Ectodermal cell (in vitro differentiated cells): ENCODE measurements around the gene ATOSB.
A peak's percentile ranks its signal among the peaks of the same experiment; 100 is the strongest.

ENCODE experiments used
- H3K27ac ChIP-seq: 2 replicates; pipeline ENCODE4 v1.7.0; 2013; ENCODE audit warnings: mild to moderate bottlenecking, low read depth, low read length; ENCODE audit not compliant: insufficient read depth, poor library complexity, severe bottlenecking
- H3K27me3 ChIP-seq: 2 replicates; pipeline ENCODE4 v1.7.0; 2013; ENCODE audit warnings: mild to moderate bottlenecking, low read length; ENCODE audit not compliant: insufficient read depth, control insufficient read depth, poor library complexity, severe bottlenecking
- H3K36me3 ChIP-seq: one replicate; pipeline ENCODE4 v1.7.0; 2013; ENCODE audit warnings: low read length; ENCODE audit not compliant: control insufficient read depth, insufficient read depth
- H3K4me1 ChIP-seq: one replicate; pipeline ENCODE4 v1.7.0; 2013; ENCODE audit warnings: low read length; ENCODE audit not compliant: control insufficient read depth, insufficient read depth
- H3K4me3 ChIP-seq: 2 replicates; pipeline ENCODE4 v1.7.0; 2013; ENCODE audit warnings: low read depth, low read length, control low read depth; ENCODE audit not compliant: insufficient read depth
- H3K9me3 ChIP-seq: 2 replicates; pipeline ENCODE4 v1.7.0; 2013; ENCODE audit warnings: mild to moderate bottlenecking, low read length, moderate library complexity; ENCODE audit not compliant: control insufficient read depth
- WGBS, 2 experiments: methylation state at CpG; one replicate each; pipeline ENCODE4 v1.1.7; 2013; ENCODE audit warnings: missing lambda C conversion rate in 2 of 2; 5-methylcytosine and 5-hydroxymethylcytosine counted together

The ATOSB gene

DNA sequence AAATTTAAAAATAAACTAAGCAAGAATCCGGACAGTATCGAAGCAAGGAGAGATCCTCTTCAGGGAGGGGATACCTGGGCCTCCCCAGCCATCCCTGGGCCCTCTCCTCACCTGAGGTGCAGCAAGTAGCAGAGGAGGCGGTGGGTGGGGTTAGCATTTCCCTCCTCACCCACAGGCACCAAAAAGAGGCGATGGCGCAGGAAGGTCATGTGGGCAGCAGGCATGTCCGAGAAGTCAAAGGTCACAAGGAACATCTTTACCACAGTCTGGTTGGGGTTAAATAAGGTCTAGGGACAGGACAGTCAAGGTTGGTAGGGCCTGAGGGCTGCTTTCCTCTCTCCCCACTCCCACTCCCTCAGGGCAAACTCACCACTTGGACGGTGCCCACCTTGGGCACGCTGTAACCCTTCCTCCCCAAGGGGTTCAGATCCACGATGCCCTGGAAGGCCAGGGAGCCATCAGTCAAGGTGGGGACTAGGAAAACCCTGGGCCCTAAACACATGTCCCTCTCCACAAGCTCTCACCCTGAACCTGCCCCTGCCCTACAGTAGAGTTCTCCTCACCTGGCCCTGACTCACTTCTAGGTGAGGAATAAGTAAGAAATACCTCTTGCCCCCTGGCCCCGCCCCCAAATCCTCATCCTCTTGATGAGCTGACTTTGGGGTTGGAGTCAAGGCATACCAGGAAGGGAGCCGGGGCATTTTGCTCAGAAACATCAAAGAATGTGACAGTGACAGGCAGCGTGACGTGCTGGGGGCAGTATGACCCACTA lies 9.9 kb downstream of the ATOSB start:
- Histone ChIP-seq H3K27me3 (no peaks in the 10 kb centered on the region), H3K36me3 (peaks cover 36% of the 10 kb centered on the region), H3K4me1 (peaks cover 24% of the 10 kb centered on the region), H3K4me3 (no peak overlapping the region), H3K9me3 (no peaks in the 10 kb centered on the region), H3K27ac (no peak overlapping the region)
- 93 to 95% methylated on average over 12 to 13 of the region's 13 CpGs for WGBS, 2 experiments

DNA sequence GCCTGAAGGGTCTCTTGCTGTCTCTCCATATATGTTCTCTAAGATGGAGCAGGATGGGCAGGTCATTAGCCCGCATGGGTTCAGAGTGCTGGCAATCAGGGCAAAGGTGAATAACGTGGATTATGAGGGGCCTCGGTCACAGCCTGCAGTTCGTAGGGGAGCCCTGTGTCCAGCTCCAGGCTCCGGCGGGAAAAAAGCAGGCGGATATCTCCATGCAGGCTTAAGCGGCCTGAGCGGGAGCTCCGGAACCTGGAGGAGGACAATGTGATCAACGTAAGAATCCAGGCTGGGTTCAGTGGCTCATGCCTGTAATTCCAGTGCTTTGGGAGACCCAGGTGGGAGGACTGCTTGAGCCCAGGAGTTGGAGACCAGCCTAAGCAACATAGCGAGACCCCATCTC lies 10.5 kb downstream of the ATOSB start:
- no peak overlapping the region for H3K27ac ChIP-seq
- H3K36me3 ChIP-seq, result peaks cover 42% of the 10 kb centered on the region
- H3K4me3 ChIP-seq, result no peak overlapping the region
- WGBS, 2 experiments, result 94 to 96% methylated on average over 11 to 12 of the region's 12 CpGs
- H3K9me3 ChIP-seq, result no peaks in the 10 kb centered on the region
- H3K27me3 ChIP-seq, result no peaks in the 10 kb centered on the region
- peaks cover 18% of the 10 kb centered on the region for H3K4me1 ChIP-seq

DNA sequence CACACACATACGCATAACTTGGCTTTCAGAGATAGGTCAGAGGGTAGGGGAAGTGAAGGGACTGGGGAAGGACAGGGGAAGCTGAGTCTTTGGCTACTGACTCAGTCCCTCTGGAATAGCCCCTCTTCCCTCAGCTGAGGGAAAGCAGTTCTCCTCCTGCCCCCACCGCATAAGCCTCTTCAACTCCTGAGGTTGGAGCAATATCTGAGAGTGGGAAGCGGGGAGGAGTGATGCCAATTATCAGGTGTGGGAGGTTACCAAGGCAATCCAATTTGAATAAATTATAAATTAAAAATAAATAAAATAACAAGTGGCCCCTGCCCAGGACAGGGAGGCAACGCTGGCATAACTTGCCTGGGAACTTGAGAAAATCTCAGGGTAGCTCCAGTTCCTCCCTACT lies 11.1 kb downstream of the ATOSB start:
- Histone ChIP-seq H3K4me1 (peaks cover 18% of the 10 kb centered on the region), H3K27me3 (no peaks in the 10 kb centered on the region), H3K4me3 (peak overlapping the region; percentile 51), H3K36me3 (peaks cover 47% of the 10 kb centered on the region), H3K9me3 (no peaks in the 10 kb centered on the region), H3K27ac (peak overlapping the region; percentile 99)
- WGBS, 2 experiments, result 92 to 100% methylated on average over 2 to 4 of the region's 4 CpGs

DNA sequence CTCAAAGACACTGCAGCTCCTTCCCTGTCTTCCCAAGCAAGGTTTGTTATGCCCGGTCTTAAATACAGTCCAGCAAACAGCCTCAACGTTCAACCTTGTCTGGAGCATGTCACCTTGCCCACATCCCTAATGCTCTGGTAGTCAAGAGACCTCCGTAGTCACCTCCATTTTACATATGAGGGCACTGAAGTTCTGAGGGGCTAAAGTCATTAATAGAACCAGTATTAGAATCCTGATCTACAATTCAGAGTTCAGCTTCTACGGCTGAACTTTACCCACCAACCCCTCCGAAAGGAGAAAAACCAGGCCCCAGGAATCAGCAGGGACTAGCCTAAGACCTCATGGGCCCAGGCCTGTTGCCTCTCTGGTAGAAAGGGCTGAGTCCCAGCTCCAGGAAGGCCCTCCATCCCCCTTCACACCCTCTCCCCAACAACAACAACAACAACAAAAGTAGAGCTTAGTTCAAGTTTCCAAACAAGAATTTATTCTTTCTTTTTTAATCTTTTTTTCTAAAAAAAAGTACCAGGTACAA lies 11.9 kb downstream of the ATOSB start:
- peaks cover 47% of the 10 kb centered on the region for H3K36me3 ChIP-seq
- peaks cover 18% of the 10 kb centered on the region for H3K4me1 ChIP-seq
- H3K27me3 ChIP-seq, result no peaks in the 10 kb centered on the region
- no peaks in the 10 kb centered on the region for H3K9me3 ChIP-seq
- WGBS, 2 experiments, result 30% methylated on average over 5 of the region's 5 CpGs
- peak overlapping the region; percentile 99 for H3K27ac ChIP-seq
- H3K4me3 ChIP-seq, result peak overlapping the region; percentile 51

DNA sequence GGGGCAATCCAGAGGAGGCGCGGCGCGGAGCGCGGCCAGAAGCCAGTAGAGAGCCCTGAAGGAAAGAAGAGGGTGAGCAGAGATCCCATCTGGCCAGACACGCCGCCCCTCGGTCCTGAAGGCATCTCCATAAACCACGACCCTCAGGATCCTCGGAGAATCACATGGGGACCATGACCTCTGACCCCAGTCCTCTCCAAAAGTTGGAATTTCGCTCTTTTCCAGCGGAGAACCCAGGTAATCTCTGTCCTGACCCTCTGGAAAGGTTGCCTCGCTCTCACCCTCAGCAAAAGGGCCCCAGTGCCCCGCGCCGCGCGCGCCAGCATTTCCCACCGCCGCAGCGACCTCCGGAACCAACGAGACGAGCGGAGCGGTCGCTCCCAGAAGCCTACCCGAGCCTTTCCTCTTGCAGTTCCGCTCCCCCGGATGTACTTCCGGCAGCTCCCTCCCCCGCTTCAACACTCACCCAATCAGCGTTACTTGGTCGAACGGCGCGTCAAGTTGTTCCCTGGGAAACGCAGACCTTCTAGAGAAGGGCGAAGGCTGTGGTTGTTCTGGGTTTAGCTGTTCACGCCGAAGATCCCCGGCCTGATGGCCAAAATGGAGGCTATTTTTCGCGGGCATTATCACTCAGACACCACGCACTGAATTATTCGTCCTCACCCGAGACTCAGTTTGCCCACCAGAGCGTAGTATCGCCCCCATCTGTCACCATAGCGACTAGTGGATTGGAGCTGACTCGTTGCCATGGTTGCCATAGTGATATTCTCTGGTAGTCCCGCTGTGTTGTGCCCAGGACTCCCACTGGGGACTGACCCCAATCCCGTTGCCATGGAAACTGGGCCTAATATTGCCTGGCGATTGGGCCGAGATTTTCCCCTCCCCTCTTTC lies 12.6 kb downstream of the ATOSB start, which contains the start of gene STOML2:
TSS of gene STOML2 (minus strand) at position 363 of the 891 bp plus-strand sequence. CDS start at position 326, 37 bp downstream.
- H3K27ac ChIP-seq, result peak within 1 kb of the TSS; percentile 99
- H3K36me3 ChIP-seq, result peaks cover 45% of the 10 kb centered on the region
- 0% methylated on average over 57 of the region's 57 CpGs for WGBS, 2 experiments
- no peaks in the 10 kb centered on the region for H3K27me3 ChIP-seq
- peak within 1 kb of the TSS; percentile 51 for H3K4me3 ChIP-seq
- peaks cover 18% of the 10 kb centered on the region for H3K4me1 ChIP-seq
- H3K9me3 ChIP-seq, result no peaks in the 10 kb centered on the region

DNA sequence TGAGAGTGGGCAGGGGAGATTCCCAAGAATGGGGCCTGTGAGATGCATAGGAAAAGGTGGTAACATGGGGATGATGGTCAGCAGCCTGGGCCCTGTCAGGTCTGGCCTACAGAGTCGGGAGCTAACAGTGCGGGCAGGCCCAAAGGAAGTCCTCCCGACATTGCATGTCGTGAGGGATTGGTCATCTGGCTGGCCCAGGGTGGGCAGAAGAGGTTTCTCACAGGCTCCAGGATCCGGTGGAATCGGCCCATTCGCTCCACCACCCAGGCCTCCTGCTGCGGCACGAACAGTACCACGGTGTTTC lies 13.2 kb downstream of the ATOSB start:
- Histone ChIP-seq H3K27ac (peak overlapping the region; percentile 6), H3K9me3 (no peaks in the 10 kb centered on the region), H3K4me3 (peak overlapping the region; percentile 51), H3K27me3 (no peaks in the 10 kb centered on the region), H3K36me3 (peaks cover 42% of the 10 kb centered on the region), H3K4me1 (peaks cover 18% of the 10 kb centered on the region)
- WGBS, 2 experiments, result 8 to 9% methylated on average over 10 of the region's 10 CpGs

DNA sequence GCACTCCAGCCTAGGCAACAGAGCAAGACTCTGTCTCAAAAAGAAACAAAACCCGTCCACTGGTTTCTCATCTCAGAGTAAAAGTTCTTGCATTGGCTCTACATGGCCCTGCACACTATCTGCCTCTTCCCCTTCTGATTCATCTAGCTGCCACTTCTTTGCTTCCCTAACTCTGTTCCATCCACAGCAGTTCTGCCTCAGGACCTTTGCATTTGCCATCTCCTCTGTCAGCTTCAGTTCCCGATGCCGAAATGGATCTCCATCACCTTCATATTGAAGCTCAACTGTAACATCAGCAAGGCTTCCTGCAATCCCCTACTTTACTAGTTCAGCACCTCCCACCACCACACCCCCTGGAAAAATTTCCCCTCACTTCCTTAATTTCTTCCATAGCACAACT lies 18.1 kb downstream of the ATOSB start:
- H3K4me1 ChIP-seq, result peaks cover 6% of the 10 kb centered on the region
- no peak overlapping the region for H3K4me3 ChIP-seq
- H3K36me3 ChIP-seq, result peaks cover 23% of the 10 kb centered on the region
- WGBS, 2 experiments, result 92 to 94% methylated on average over 3 of the region's 3 CpGs
- H3K9me3 ChIP-seq, result no peaks in the 10 kb centered on the region
- H3K27me3 ChIP-seq, result no peaks in the 10 kb centered on the region
- H3K27ac ChIP-seq, result no peak overlapping the region

DNA sequence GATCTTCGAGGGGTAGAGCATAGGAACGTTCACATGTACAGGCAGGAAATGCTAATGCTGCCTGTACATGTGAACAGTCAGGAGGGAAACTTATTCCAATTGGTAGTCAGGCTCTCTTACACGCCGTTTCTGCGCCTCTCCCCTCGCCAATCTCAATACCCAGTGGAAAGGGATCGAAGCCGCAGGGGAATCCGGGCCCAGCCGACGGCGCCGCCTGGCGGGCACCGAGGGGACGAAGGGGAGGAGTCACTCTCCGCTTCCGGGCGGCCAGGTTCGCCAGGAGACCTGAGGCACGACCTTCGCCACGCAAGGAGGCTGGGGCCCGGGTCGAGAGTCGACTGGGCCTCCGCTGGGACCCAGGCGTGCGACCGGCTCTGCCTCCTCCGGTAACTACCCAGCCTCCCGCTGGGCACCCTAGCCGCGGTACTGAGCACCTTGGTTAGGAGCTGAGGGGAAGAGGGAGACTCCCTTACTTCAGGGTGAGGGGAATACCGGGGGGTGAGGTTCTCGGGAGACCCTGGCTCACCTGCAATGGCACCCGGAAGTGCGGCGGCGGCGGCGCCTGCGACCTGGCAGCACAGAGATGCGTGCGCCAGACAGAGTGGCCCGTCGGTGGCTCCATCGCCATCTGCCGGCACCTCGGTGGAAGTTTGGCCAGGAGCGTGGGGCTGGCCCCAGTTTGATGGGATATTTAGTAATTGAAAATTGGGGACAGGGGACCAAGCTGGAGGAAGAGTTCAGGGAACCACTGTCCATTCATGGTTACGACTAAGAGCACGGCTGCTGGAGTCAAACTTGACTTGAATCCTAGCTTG lies 19.4 kb downstream of the ATOSB start, which contains the start of gene PIGO:
TSS of gene PIGO (minus strand) at position 557 of the 815 bp plus-strand sequence. CDS start 1,026 bp downstream, outside the sequence.
- Histone ChIP-seq H3K4me1 (no peaks in the 10 kb centered on the region), H3K36me3 (peaks cover 21% of the 10 kb centered on the region), H3K27me3 (no peaks in the 10 kb centered on the region), H3K9me3 (no peaks in the 10 kb centered on the region), H3K4me3 (peak within 1 kb of the TSS; percentile 77), H3K27ac (peak within 1 kb of the TSS; percentile 94)
- WGBS, 2 experiments, result 2% methylated on average over 53 of the region's 53 CpGs

DNA sequence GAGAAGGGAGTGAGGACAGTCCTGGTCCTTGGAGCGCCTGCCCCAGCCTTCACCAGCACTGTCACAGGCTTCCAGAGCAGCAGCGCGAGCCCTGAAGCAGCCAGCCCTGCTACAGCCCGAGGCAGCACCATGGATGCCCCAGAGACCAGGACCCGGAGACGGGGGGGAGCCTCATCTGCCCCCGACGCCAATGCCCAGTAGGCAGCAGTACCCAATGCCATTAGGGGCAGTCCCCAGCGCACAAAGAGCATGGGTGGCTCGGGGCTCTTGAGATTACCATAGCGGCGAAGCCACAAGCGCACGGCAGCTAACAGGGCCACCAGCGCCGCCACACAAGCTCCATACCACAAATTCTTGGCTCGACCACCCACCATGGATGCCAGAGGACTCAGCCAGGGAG lies 24.1 kb downstream of the ATOSB start:
- 93 to 97% methylated on average over 17 of the region's 17 CpGs for WGBS, 2 experiments
- Histone ChIP-seq H3K36me3 (peaks cover 22% of the 10 kb centered on the region), H3K4me1 (no peaks in the 10 kb centered on the region)

More for the DNA sequence above, 24.1 kb downstream of the ATOSB start:
- Histone ChIP-seq H3K4me3 (no peak overlapping the region), H3K27ac (no peak overlapping the region), H3K27me3 (no peaks in the 10 kb centered on the region), H3K9me3 (no peaks in the 10 kb centered on the region)
